GM12865 (cell line): ENCODE results near the gene BORCS5.
"Not testable (repeated sequence)": the region's sequence is repeated elsewhere in the genome, so short reads cannot be mapped to it uniquely, and the experiment has no call there.

Experiments used
- DNase-seq: peaks from one replicate; pipeline ENCODE4 v3.0.0; 2010; ENCODE audit warnings: low read depth
- H3K4me3 ChIP-seq: 2 replicates; pipeline ENCODE4 v1.5.1; 2011; ENCODE audit warnings: mild to moderate bottlenecking, low read depth, low read length, control low read depth
- TF ChIP-seq, protein P1 (sequence below): IDR thresholded peaks from 2 replicates; pipeline ENCODE4 v1.5.1; 2011; ENCODE audit warnings: low read length, control low read depth, low read depth, inconsistent platforms; ENCODE audit not compliant: insufficient read depth; ENCODE audit errors: missing control alignments

Gene BORCS5

DNA sequence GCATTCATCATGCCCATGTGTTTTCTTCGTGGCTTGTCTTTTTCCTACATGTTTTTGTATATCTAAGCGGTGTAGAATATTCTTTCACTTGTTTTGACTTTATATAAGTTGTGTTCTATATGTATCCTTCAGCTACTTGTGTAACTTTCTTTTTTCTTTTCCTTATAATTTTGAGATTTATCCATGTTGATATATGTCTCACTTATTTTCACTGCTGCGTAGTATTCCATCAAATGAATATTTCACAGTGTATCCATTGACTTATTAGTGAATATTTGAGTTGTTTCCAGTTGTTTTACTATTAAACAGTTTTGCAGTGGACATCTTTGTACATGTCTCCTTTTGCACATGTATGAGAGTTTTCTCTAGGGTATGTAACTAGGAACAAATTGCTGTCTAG lies 43.9 kb downstream of the BORCS5 start:
- H3K4me3 ChIP-seq: no peak overlapping the region
- DNase-seq: no peak
- TF ChIP-seq, protein P1, sequence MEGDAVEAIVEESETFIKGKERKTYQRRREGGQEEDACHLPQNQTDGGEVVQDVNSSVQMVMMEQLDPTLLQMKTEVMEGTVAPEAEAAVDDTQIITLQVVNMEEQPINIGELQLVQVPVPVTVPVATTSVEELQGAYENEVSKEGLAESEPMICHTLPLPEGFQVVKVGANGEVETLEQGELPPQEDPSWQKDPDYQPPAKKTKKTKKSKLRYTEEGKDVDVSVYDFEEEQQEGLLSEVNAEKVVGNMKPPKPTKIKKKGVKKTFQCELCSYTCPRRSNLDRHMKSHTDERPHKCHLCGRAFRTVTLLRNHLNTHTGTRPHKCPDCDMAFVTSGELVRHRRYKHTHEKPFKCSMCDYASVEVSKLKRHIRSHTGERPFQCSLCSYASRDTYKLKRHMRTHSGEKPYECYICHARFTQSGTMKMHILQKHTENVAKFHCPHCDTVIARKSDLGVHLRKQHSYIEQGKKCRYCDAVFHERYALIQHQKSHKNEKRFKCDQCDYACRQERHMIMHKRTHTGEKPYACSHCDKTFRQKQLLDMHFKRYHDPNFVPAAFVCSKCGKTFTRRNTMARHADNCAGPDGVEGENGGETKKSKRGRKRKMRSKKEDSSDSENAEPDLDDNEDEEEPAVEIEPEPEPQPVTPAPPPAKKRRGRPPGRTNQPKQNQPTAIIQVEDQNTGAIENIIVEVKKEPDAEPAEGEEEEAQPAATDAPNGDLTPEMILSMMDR: no peak

DNA sequence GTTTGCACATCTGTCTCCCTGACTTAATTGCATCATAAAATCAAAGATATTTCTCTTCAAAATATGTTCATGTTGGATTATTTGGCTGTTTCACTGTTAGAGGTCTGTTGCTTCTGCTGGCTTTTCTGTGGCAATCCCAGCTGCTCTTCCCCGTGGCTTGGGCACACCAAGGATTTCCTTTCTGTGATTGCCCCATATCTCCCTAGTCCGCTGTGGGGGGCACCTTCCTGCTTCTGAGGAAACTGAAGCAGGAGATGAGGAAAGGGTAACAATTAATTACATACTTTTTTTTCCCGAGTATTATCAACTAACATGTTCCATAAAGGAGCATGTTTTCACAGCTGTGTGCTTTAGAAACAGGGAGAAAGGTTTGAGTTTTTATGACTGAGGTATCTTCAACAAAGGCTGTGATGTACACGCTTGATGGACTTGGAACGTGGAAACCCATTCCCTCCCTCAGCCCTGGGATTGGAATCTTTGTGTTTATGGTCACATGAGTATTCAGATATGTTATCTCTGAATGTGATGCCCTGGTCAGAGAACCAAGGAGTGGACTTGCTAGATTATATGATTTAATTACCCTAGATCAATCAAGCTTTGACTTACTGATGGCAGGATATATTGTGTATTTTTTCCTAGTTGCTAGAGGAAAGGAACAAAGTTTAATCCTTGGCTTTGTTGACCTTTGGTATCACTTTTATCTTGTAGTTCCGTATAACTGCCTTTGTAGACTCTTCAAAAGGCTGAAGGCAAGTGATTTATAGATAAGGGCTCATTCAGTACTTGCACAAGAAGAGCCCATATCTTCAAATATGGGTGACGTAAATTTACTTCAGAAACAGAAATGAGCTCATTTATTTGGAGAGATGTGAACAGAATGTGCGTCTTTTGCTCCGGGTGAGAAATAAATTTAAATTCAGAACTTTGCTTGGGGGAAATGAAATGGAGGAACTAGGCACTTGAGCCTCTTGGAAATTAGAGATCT lies 46.7 kb downstream of the BORCS5 start:
- no peak for DNase-seq
- TF ChIP-seq, protein P1: no peak

DNA sequence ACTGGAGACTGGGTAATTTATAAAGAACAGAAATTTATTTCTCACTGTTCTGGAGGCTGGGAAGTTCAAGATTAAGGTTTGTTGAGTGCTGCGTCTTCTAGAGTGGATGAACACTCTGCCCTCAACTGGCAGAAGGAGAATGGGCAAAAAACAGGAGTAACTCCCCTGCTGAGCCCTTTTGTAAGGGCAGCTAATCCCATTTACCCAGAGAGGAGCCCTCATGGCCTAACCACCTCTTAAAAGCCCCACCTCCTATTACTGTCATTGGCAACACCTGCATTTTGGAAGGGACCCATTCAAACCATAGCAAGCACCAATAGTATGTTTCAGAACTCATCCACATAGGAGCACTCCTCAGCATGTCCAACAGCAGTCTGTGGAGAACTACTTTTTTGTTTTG lies 47.4 kb downstream of the BORCS5 start:
- TF ChIP-seq, protein P1: no peak
- no peak for DNase-seq
- H3K4me3 ChIP-seq: no peak overlapping the region

More for the DNA sequence above, 46.7 kb downstream of the BORCS5 start:
- no peak overlapping the region for H3K4me3 ChIP-seq

DNA sequence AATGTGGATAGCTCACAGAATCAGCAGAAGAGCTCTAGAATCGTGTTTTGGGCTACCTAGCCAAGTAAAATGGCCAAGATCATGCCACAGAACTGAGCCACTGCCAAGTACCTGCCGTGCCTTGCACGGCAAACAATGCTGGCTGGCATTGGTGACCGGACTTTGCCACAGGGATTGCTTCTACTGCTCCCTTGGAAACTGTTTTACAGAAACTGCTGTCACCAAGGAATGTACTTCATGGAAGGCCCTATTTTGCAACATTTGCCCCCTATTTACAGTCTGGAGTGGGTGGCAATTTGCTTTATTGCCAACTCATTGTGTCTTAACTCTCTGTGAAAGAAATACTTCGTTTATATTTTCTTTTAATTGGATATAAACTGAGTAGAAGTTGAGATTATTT lies 49.0 kb downstream of the BORCS5 start:
- TF ChIP-seq, protein P1: no peak
- no peak for DNase-seq
- H3K4me3 ChIP-seq: no peak overlapping the region

DNA sequence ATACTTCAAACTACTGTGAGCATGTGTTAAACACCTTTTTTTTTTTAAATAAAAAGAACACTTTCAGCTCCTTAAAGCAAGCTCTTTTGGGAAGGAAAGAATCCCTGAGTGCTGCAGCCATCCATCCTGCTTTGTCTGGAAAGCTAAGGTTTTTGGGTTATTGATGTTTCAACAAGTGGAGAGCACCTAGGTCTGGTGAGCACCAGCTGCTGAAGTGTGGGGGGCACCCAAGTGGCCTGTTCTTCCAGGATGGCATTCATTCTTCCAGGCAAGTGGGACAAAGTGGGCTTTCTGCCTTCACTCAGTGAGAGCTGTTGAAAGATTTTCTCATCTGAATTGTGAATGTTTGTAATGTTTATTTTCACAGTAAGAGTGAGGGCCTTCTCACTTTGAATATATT lies 49.9 kb downstream of the BORCS5 start:
- TF ChIP-seq, protein P1: no peak

DNA sequence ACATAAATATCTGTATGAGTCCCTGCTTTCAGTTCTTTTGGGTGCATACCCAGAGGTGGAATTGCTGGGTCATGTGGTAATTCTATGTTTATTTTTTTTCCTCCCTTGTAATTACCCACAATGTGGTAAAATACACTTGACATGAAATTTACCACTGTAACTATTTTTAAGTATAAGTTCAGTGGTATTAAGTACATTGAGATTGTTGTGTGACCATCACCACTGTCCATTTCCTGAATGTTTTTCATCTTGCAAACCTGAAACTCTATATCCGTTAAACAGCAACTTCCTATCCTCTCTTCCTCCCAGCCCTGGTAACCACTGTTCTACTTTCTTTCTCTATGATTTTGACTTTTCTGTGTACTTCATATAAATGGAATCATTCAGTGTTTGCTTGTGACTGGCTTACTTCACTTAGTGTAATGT lies 51.4 kb downstream of the BORCS5 start:
- TF ChIP-seq, protein P1: no peak
- no peak overlapping the region for H3K4me3 ChIP-seq
- DNase-seq: peak; percentile 63

More for the DNA sequence above, 49.9 kb downstream of the BORCS5 start:
- no peak overlapping the region for H3K4me3 ChIP-seq
- DNase-seq: no peak

DNA sequence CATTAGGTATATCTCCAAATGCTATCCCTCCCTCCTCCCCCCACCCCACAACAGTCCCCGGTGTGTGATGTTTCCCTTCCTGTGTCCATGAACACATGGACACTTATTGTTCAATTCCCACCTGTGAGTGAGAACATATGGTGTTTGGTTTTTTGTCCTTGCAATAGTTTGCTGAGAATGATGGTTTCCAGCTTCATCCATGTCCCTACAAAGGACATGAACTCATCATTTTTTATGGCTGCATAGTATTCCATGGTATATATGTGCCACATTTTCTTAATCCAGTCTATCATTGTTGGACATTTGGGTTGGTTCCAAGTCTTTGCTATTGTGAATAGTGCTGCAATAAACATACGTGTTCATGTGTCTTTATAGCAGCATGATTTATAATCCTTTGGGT lies 52.5 kb downstream of the BORCS5 start:
- DNase-seq, H3K4me3 ChIP-seq: not testable (repeated sequence)
